NB4 (cell line): ENCODE results near the gene PRSS16.

Experiments
- POLR2A ChIP-seq: IDR thresholded peaks from 2 replicates; pipeline ENCODE4 v1.6.1; 2011; ENCODE audit warnings: mild to moderate bottlenecking; ENCODE audit not compliant: insufficient read length; ENCODE audit errors: extremely low read depth
- TF ChIP-seq, protein P1 (sequence below): IDR thresholded peaks from 2 replicates; pipeline ENCODE4 v1.6.1; 2011; ENCODE audit warnings: low read depth, low read length
- TF ChIP-seq, protein P2 (sequence below): IDR thresholded peaks from one replicate; pipeline ENCODE4 v1.5.1; 2012; ENCODE audit warnings: low read depth, low read length

DNA sequence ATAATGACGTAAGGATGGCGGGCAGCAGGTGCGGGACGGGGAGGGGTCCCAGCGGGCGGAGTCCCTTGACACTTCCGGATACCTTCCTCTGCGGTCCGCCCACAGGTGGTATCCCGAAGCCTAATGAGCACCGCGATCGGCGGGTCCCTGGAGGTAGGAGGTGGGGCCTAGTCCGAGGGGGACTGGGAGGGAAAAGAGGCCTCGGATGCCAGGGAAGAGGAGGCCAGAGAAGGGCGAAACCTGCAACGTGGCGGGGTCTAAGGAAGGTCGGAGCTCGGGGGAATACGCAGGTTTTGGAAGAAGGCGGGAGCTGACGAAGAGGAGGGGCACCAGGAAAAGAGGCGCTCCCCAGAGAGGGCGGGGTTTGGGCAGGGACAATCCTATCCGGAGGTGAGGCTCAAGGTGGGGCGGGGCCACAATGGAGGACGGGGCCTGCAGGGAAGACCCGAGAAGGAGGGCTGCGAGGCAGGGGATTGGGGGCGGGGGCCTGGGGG is 3.7 kb downstream of the PRSS16 start:
- TF ChIP-seq, protein P1, sequence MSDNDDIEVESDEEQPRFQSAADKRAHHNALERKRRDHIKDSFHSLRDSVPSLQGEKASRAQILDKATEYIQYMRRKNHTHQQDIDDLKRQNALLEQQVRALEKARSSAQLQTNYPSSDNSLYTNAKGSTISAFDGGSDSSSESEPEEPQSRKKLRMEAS = no peak
- TF ChIP-seq, protein P2, sequence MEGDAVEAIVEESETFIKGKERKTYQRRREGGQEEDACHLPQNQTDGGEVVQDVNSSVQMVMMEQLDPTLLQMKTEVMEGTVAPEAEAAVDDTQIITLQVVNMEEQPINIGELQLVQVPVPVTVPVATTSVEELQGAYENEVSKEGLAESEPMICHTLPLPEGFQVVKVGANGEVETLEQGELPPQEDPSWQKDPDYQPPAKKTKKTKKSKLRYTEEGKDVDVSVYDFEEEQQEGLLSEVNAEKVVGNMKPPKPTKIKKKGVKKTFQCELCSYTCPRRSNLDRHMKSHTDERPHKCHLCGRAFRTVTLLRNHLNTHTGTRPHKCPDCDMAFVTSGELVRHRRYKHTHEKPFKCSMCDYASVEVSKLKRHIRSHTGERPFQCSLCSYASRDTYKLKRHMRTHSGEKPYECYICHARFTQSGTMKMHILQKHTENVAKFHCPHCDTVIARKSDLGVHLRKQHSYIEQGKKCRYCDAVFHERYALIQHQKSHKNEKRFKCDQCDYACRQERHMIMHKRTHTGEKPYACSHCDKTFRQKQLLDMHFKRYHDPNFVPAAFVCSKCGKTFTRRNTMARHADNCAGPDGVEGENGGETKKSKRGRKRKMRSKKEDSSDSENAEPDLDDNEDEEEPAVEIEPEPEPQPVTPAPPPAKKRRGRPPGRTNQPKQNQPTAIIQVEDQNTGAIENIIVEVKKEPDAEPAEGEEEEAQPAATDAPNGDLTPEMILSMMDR = no peak
- no peak for TF ChIP-seq POLR2A
